ENCODE data around the gene MORN3. TPM values are rescaled to one million over a fixed set of nuclear protein-coding genes. Genes with fewer than 3 reads are reported as not detected.

The MORN3 gene
- total and polyA plus RNA-seq, 3 donors from 2014 or later, result 8.3 to 85.9 (median 46.1) TPM

GRCh38 chr12:121608301-121608700 lies 61.2 kb downstream of the MORN3 start:
- intact Hi-C loops (cut with DNase I; ENCODE audit: low total_unique reads), result no loop called here
- H3K27me3 ChIP-seq, result no peaks in the 10 kb centered on the region
- H3K36me3 ChIP-seq (ENCODE audit: low read depth, missing control alignments), result no peaks in the 10 kb centered on the region
- H3K4me3 ChIP-seq, result no peak overlapping the region
- H3K27ac ChIP-seq, result no peak overlapping the region
- 88 to 92% methylated on average over 6 of the region's 6 CpGs for WGBS, 2 donors
- peaks cover 3% of the 10 kb centered on the region for H3K4me1 ChIP-seq
- DNase-seq, result no peak
- H3K9me3 ChIP-seq, result no peaks in the 10 kb centered on the region
- TF ChIP-seq POLR2A (IDR thresholded peaks at IDR 0.05), result no peak
- TF ChIP-seq CTCF (IDR thresholded peaks at IDR 0.05), result no peak

GRCh38 chr12:121603581-121603980 lies 65.9 kb downstream of the MORN3 start:
- WGBS, 2 donors, result 94 to 98% methylated on average over 6 of the region's 6 CpGs

GRCh38 chr12:121602766-121603165 lies 66.7 kb downstream of the MORN3 start:
- 89 to 92% methylated on average over 6 of the region's 6 CpGs for WGBS, 2 donors
- Histone ChIP-seq H3K9me3 (no peaks in the 10 kb centered on the region), H3K4me3 (no peak overlapping the region), H3K4me1 (no peaks in the 10 kb centered on the region), H3K36me3 (ENCODE audit: low read depth, missing control alignments) (no peaks in the 10 kb centered on the region), H3K27me3 (no peaks in the 10 kb centered on the region), H3K27ac (no peak overlapping the region)
- intact Hi-C loops (cut with DNase I; ENCODE audit: low total_unique reads), result no loop called here
- DNase-seq, result no peak
- TF ChIP-seq CTCF (IDR thresholded peaks at IDR 0.05) (no peak), POLR2A (IDR thresholded peaks at IDR 0.05) (no peak)

More at GRCh38 chr12:121603581-121603980, 65.9 kb downstream of the MORN3 start:
- Histone ChIP-seq H3K4me1 (no peaks in the 10 kb centered on the region), H3K9me3 (no peaks in the 10 kb centered on the region), H3K27me3 (no peaks in the 10 kb centered on the region), H3K36me3 (ENCODE audit: low read depth, missing control alignments) (no peaks in the 10 kb centered on the region), H3K27ac (no peak overlapping the region), H3K4me3 (no peak overlapping the region)
- no peak for TF ChIP-seq CTCF (IDR thresholded peaks at IDR 0.05)
- no peak for TF ChIP-seq POLR2A (IDR thresholded peaks at IDR 0.05)
- no peak for DNase-seq
- intact Hi-C loops (cut with DNase I; ENCODE audit: low total_unique reads), result no loop called here

GRCh38 chr12:121600702-121601336 lies 68.6 kb downstream of the MORN3 start:
- H3K36me3 ChIP-seq (ENCODE audit: low read depth, missing control alignments), result no peaks in the 10 kb centered on the region
- H3K27me3 ChIP-seq, result no peaks in the 10 kb centered on the region
- no peak overlapping the region for H3K4me3 ChIP-seq
- H3K4me1 ChIP-seq, result no peaks in the 10 kb centered on the region
- no peak for DNase-seq
- no peak overlapping the region for H3K27ac ChIP-seq
- intact Hi-C loops (cut with DNase I; ENCODE audit: low total_unique reads), result no loop called here
- WGBS, 2 donors, result 86 to 89% methylated on average over 6 of the region's 6 CpGs
- H3K9me3 ChIP-seq, result no peaks in the 10 kb centered on the region
- TF ChIP-seq POLR2A (IDR thresholded peaks at IDR 0.05), result no peak
- TF ChIP-seq CTCF (IDR thresholded peaks at IDR 0.05), result no peak

Small RNA genes lying within 50 kb of the gene (small RNA-seq; reads per million reads assigned to genes)
- 0 reads per million in 2 donors for gene RNU6-1004P

Other genes starting within 250 kb of the MORN3 start
- gene KDM2B, start 88.6 kb downstream of the MORN3 start, total RNA-seq, result 10 to 100 TPM; 54.9 to 59.8 TPM
- 30.4 TPM for gene KDM2B, start 88.6 kb downstream of the MORN3 start, polyA plus RNA-seq (ENCODE audit: insufficient read depth, low read depth, low replicate concordance)
- 10 to 100 TPM; 46.8 to 70.7 TPM for gene ORAI1, start 43.1 kb downstream of the MORN3 start, total RNA-seq
- gene ORAI1, start 43.1 kb downstream of the MORN3 start, polyA plus RNA-seq (ENCODE audit: insufficient read depth, low read depth, low replicate concordance), result 30.3 TPM
- gene TMEM120B, start 43.1 kb upstream of the MORN3 start, total RNA-seq, result 10 to 100 TPM; 16.9 to 17.2 TPM
- 4.9 TPM for gene TMEM120B, start 43.1 kb upstream of the MORN3 start, polyA plus RNA-seq (ENCODE audit: insufficient read depth, low read depth, low replicate concordance)
- 10 to 100 TPM; 18.0 to 20.5 TPM for gene RHOF, start 124.0 kb upstream of the MORN3 start, total RNA-seq
- gene RHOF, start 124.0 kb upstream of the MORN3 start, polyA plus RNA-seq (ENCODE audit: insufficient read depth, low read depth, low replicate concordance), result 16.9 TPM
- gene SETD1B, start 134.4 kb upstream of the MORN3 start, total RNA-seq, result 10 to 100 TPM; 23.1 to 23.3 TPM
- 18.9 TPM for gene SETD1B, start 134.4 kb upstream of the MORN3 start, polyA plus RNA-seq (ENCODE audit: insufficient read depth, low read depth, low replicate concordance)
- 10 to 100 TPM in 1 of 2 donors, 1 to 10 TPM in 1; 5.9 to 10.6 TPM for gene HPD, start 189.2 kb upstream of the MORN3 start, total RNA-seq
- gene HPD, start 189.2 kb upstream of the MORN3 start, polyA plus RNA-seq (ENCODE audit: insufficient read depth, low read depth, low replicate concordance), result 11.6 TPM
- 10 to 100 TPM; 51.3 to 80.9 TPM for gene PSMD9, start 219.1 kb upstream of the MORN3 start, total RNA-seq
- gene PSMD9, start 219.1 kb upstream of the MORN3 start, polyA plus RNA-seq (ENCODE audit: insufficient read depth, low read depth, low replicate concordance), result 60.7 TPM
- gene CFAP251, start 248.9 kb upstream of the MORN3 start, total RNA-seq, result 10 to 100 TPM; 29.0 to 41.5 TPM
- gene CFAP251, start 248.9 kb upstream of the MORN3 start, polyA plus RNA-seq (ENCODE audit: insufficient read depth, low read depth, low replicate concordance), result 56.1 TPM

All from testis (tissue), 3 donors.